Esophagus squamous epithelium (tissue), 5 donors: Measurements from ENCODE around the gene PLCB1. TPM values are rescaled to one million over a fixed set of nuclear protein-coding genes. Genes with fewer than 3 reads are reported as not detected.
A peak's percentile ranks its signal among the peaks of the same experiment; 100 is the strongest.

Experiments
- DNase-seq: peaks from one replicate; lab custom pipeline; 2025; lab: John Stamatoyannopoulos, UW
- H3K27ac ChIP-seq, 4 donors: fragments of 200-600 bp; sonication (generic); one replicate each; pipeline ENCODE4 v1.5.1; 2016 to 2019; ENCODE audit warnings: mild to moderate bottlenecking in 1 of 4
- H3K27me3 ChIP-seq, 4 donors: fragments of 200-600 bp; sonication (generic); 1 replicate in 3 of 4; 2 replicates in 1 of 4; pipeline versions ENCODE4 v1.5.1 to v1.6.0; 2017 to 2021; ENCODE audit warnings: antibody characterized with exemption in 1 of 4
- H3K36me3 ChIP-seq, 3 donors: fragments of 200-600 bp; sonication (generic); one replicate each; pipeline ENCODE4 v1.5.1; 2016 to 2019
- H3K4me1 ChIP-seq, 3 donors: fragments of 200-600 bp; sonication (generic); one replicate each; pipeline ENCODE4 v1.5.1; 2017 to 2019
- H3K4me3 ChIP-seq, 4 donors: fragments of 200-600 bp; sonication (generic); 1 replicate in 3 of 4; 2 replicates in 1 of 4; pipeline ENCODE4 v1.5.1; 2016 to 2019; ENCODE audit warnings: mild to moderate bottlenecking in 2 of 4, moderate library complexity in 1 of 4
- H3K9me3 ChIP-seq, 3 donors: fragments of 200-600 bp; sonication (generic); one replicate each; pipeline ENCODE4 v1.5.1; 2016 to 2019
- POLR2A ChIP-seq, 4 donors: fragments of 450-650 bp; IDR thresholded peaks; one replicate each; pipeline ENCODE4 v1.6.1; 2017; ENCODE audit warnings: antibody characterized with exemption in 4 of 4, mild to moderate bottlenecking in 4 of 4, moderate library complexity in 3 of 4
- WGBS, 2 donors: methylation state at CpG; one replicate each; pipeline ENCODE4 v1.1.5; 2018; 5-methylcytosine and 5-hydroxymethylcytosine counted together
- intact Hi-C: fragments of 100-400 bp; cut with DNase I; formaldehyde crosslinking; loops from one replicate; pipeline ENCODE4 v1.15.0; 2022
- total RNA-seq, 4 donors: library from RNA; depleted of rRNA; stranded (reverse); fragments of >200 nt; gene quantifications; one replicate each; pipeline ENCODE4 v1.1.0, GENCODE V29; 2016
- TF ChIP-seq, protein P1 (sequence below), 6 experiments: fragments of 450-650 bp in 4 of 6; fragments of 200-600 bp in 2 of 6; sonication (generic) in 2 of 6; IDR thresholded peaks; one replicate each; pipeline ENCODE4 v1.5.1; 2016 to 2019; ENCODE audit warnings: antibody characterized with exemption in 6 of 6, mild to moderate bottlenecking in 4 of 6, moderate library complexity in 4 of 6
- donor health status: DM: yes; HTN: yes; CAD: no.

The PLCB1 gene
- total RNA-seq, 4 donors from 2014 or later = 1.9 to 20.4 (median 5.0) TPM

DNA sequence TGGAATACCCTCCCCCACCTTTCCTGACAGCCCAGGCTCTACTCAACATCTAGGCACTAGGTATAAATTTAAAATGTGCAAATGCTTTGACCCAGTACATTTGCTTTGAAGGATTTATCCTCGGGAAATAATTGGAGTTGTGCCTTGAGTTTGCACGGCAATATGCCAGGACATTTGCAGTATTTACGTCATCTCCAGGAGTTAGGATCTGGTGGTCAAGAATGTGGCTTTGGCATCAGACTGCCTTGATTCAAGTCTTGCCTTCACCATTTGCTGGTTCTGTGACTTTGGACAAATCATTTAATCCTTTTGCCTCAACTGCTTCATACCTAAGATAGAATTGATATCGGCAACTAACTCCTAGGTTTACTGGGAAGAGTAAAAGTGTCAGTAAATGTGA lies 169.6 kb downstream of the PLCB1 start:
- H3K36me3 ChIP-seq = no peaks in the 10 kb centered on the region
- no peak overlapping the region for H3K27ac ChIP-seq
- DNase-seq = no peak
- H3K4me3 ChIP-seq = no peak overlapping the region
- H3K27me3 ChIP-seq = no peaks in the 10 kb centered on the region
- 47 to 81% methylated on average over 2 to 4 of the region's 4 CpGs for WGBS, 2 donors
- TF ChIP-seq, protein P1, sequence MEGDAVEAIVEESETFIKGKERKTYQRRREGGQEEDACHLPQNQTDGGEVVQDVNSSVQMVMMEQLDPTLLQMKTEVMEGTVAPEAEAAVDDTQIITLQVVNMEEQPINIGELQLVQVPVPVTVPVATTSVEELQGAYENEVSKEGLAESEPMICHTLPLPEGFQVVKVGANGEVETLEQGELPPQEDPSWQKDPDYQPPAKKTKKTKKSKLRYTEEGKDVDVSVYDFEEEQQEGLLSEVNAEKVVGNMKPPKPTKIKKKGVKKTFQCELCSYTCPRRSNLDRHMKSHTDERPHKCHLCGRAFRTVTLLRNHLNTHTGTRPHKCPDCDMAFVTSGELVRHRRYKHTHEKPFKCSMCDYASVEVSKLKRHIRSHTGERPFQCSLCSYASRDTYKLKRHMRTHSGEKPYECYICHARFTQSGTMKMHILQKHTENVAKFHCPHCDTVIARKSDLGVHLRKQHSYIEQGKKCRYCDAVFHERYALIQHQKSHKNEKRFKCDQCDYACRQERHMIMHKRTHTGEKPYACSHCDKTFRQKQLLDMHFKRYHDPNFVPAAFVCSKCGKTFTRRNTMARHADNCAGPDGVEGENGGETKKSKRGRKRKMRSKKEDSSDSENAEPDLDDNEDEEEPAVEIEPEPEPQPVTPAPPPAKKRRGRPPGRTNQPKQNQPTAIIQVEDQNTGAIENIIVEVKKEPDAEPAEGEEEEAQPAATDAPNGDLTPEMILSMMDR (IDR thresholded peaks at IDR 0.05) = no peak
- TF ChIP-seq POLR2A (IDR thresholded peaks at IDR 0.05) = no peak
- intact Hi-C loops = no loop called here
- H3K9me3 ChIP-seq = no peaks in the 10 kb centered on the region
- H3K4me1 ChIP-seq = peaks cover 0 to 11% (median 4%) of the 10 kb centered on the region in 3 donors

DNA sequence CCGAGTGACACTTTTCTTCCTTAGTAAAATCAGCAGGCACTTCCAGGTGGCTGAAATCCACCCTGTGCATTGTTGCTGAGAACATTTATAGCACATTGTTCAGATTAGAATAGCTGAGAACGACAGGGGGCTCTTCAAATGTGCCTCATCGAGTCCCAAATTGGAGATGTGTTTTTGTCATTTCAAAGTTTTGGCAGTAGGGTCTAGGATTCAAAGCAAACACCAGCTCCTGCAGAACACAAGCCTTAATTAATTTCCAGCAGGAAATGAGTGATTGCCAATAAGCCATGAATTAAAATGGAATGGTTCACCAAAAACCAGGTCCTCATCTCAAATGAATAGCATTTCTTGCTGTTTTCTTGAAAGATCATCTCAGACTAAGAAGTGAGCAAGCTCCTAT lies 171.6 kb downstream of the PLCB1 start:
- Histone ChIP-seq H3K27me3 (no peaks in the 10 kb centered on the region), H3K27ac (no peak overlapping the region), H3K4me1 (peaks cover 0 to 11% (median 4%) of the 10 kb centered on the region in 3 donors), H3K36me3 (no peaks in the 10 kb centered on the region), H3K9me3 (no peaks in the 10 kb centered on the region), H3K4me3 (no peak overlapping the region)
- intact Hi-C loops = no loop called here
- TF ChIP-seq, protein P1 (IDR thresholded peaks at IDR 0.05) = no peak
- TF ChIP-seq POLR2A (IDR thresholded peaks at IDR 0.05) = no peak
- WGBS, 2 donors = 47 to 54% methylated on average over 3 of the region's 3 CpGs
- no peak for DNase-seq

DNA sequence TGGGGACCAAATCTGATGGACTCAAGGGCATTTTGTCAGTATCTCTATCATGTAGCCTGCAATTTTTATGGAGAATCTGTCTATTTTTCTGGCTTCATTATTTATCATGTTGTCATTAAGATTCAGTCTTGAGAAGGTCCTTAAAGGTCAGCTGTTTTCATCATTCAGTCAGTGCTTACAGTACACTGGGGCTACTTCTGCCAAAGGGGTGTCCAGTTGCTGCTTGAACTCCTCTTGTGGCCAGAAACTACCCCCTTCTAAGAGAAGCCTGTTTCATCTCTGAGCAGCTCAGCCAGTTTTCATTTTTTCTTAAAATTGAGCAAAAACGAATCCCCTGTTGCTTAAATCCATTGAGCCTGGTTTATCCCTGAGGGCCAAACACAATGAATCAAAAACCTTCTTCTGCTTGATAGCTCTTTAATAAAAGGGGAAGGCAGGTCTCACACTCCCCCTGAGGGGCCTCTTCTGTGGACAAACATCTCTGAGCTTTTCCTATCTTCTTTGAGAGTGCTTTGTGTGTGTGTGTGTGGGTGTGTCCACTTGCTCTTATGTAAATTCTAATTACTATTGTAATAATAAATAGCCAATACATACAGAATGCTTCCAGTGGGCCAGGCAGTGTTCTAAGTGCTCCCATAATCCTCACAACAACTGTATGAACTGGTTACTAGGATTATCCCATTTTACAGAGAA lies 172.2 kb downstream of the PLCB1 start:
- Histone ChIP-seq H3K27me3 (no peaks in the 10 kb centered on the region), H3K4me1 (peaks cover 0 to 11% (median 4%) of the 10 kb centered on the region in 3 donors), H3K36me3 (no peaks in the 10 kb centered on the region), H3K4me3 (no peak overlapping the region), H3K9me3 (no peaks in the 10 kb centered on the region), H3K27ac (no peak overlapping the region)
- intact Hi-C loops = no loop called here
- no peak for DNase-seq
- 11 to 36% methylated on average over 1 of the region's 1 CpG for WGBS, 2 donors
- no peak for TF ChIP-seq POLR2A (IDR thresholded peaks at IDR 0.05)
- TF ChIP-seq, protein P1 (IDR thresholded peaks at IDR 0.05) = no peak

DNA sequence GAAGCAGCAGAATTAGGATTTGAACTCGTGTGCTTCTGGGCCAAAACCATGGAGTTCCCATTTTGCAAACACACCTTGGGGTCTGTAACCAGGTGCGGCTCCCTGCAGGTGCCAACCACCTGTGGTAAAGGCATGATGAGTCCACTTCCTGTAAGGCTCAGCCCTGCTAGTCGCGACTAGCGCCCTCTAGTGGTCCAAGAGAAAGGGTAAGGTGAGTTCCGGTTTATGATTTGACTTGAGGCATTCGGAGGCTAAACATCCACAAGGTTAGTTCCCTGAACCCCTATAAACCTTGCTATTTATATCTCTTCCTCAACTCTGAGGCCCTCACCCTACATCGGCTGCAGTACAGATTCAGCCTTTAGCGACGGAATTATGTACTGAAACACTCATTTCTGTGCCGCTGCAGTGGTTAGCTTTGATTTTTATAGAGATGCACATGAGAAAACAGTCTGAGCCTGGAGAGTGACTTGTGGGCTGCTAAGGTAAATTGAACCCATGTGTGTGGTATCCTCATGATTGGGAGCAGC lies 173.4 kb downstream of the PLCB1 start:
- 60% methylated on average over 11 of the region's 11 CpGs for WGBS, 2 donors
- intact Hi-C loops = no loop called here
- Histone ChIP-seq H3K4me1 (peaks cover 0 to 11% (median 4%) of the 10 kb centered on the region in 3 donors), H3K36me3 (no peaks in the 10 kb centered on the region), H3K27me3 (no peaks in the 10 kb centered on the region), H3K4me3 (no peak overlapping the region), H3K27ac (no peak overlapping the region), H3K9me3 (no peaks in the 10 kb centered on the region)
- no peak for DNase-seq
- TF ChIP-seq, protein P1 (IDR thresholded peaks at IDR 0.05) = peak; percentile 33 to 51 (median 48)
- no peak for TF ChIP-seq POLR2A (IDR thresholded peaks at IDR 0.05)

DNA sequence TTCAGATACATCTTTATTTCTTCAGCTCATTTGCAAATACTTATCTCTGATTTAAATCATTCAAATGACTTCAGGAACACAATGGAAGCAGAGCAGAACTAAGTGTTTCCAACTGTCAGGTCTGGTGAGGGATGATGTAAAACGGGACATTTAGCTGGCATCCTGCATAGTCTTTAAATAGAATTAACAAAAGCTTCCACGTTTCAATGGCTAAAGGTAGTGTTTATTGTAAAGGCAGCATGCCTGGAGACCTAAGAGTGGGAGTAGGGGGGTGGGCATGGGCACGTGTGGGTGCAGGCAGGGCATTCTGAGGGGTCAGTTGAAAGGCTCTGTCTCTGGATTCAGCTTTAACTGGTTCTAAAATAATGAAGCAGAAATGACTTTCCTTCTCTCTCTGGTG lies 174.9 kb downstream of the PLCB1 start:
- DNase-seq = no peak
- no peaks in the 10 kb centered on the region for H3K9me3 ChIP-seq
- no peak for TF ChIP-seq POLR2A (IDR thresholded peaks at IDR 0.05)
- TF ChIP-seq, protein P1 (IDR thresholded peaks at IDR 0.05) = no peak
- H3K36me3 ChIP-seq = no peaks in the 10 kb centered on the region
- intact Hi-C loops = no loop called here
- peaks cover 0 to 11% (median 4%) of the 10 kb centered on the region in 3 donors for H3K4me1 ChIP-seq
- no peaks in the 10 kb centered on the region for H3K27me3 ChIP-seq
- no peak overlapping the region for H3K27ac ChIP-seq
- WGBS, 2 donors = 14 to 17% methylated on average over 3 of the region's 3 CpGs
- H3K4me3 ChIP-seq = no peak overlapping the region
